ENCODE results near the gene SLC35C1. TPM values are rescaled to one million over a fixed set of nuclear protein-coding genes. Genes with fewer than 3 reads are reported as not detected.
"Not testable (repeated sequence)": the region's sequence is repeated elsewhere in the genome, so short reads cannot be mapped to it uniquely, and the experiment has no call there.

Gene SLC35C1
- total and polyA plus RNA-seq, 9 of the 15 experiments (the other 6 are each of a cell fraction or from before 2014, with no cell fraction given) = 0.65 to 13.1 (median 2.4) TPM

DNA sequence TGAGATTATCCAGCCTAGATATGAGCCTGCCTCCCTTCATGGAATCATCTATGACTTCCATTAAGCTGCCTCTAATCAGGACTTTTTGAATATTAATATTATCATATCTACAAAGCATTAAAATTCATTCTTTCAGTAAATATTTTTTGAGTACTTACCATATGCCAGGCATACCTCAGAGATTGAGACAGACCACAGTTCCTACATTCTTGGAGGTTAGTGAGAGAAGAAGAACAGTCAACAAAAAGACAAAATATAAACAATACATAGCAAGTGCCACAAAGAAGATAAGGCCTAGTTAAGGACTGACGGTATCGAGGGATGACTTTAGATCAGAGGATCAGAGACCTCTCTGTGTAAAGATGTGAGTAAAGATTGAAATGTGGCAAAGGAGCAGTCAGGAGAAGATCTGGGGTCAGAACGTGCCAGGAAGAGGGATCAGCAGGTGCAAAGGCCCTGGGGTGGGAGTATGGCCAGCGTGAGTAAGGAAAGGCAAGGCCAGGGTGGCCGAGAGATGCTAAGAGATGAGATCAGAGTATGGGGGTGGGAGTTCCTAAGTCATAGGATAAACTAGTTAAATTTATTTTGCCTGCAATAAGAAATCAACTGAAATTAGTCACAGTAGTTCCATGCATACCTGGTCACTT, 15.4 kb downstream of the SLC35C1 start:
- peaks cover 12 to 15% of the 10 kb centered on the region in 2 experiments for H3K4me1 ChIP-seq (replicated peaks in 1 of 2; ENCODE audit: control insufficient read depth in 2 of 2, insufficient read depth in 2 of 2, low read length in 2 of 2)
- H3K9ac ChIP-seq (ENCODE audit: insufficient read depth in 1 of 2, low read depth in 2 of 2, low read length in 2 of 2) = no peak overlapping the region
- in situ Hi-C loops (cut with MboI) = no loop called here
- ChIA-PET POLR2A (no interaction called here), CTCF (ENCODE audit: low intra/inter-chr PET ratio) (no interaction called here)
- H3K79me2 ChIP-seq (ENCODE audit: control insufficient read depth, insufficient read depth, low read length) = no peaks in the 10 kb centered on the region
- no peaks in the 10 kb centered on the region for H3K36me3 ChIP-seq (ENCODE audit: control insufficient read depth, insufficient read depth, low read length)
- no peak for ATAC-seq
- DNase-seq (ENCODE audit: extremely low read depth in 1 of 4, low spot score in 3 of 4) = no peak
- no peak for FAIRE-seq
- TF ChIP-seq BCOR (IDR thresholded peaks at IDR 0.05) = peak; percentile 76
- TF ChIP-seq, protein P1, sequence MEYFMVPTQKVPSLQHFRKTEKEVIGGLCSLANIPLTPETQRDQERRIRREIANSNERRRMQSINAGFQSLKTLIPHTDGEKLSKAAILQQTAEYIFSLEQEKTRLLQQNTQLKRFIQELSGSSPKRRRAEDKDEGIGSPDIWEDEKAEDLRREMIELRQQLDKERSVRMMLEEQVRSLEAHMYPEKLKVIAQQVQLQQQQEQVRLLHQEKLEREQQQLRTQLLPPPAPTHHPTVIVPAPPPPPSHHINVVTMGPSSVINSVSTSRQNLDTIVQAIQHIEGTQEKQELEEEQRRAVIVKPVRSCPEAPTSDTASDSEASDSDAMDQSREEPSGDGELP (CRISPR knock-in tag; IDR thresholded peaks at IDR 0.05; ENCODE audit: borderline replicate concordance) = no peak
- TF ChIP-seq KDM1A (IDR thresholded peaks at IDR 0.05) = peak; percentile 45 to 62; a peak in 2 of 4 replicates
- peak; percentile 64 for TF ChIP-seq RBM25 (IDR thresholded peaks at IDR 0.05; ENCODE audit: low read depth, low read length, severe bottlenecking)
- no peak overlapping the region for H3K4me2 ChIP-seq (ENCODE audit: insufficient read depth, low read length)
- no peak overlapping the region for H3K4me3 ChIP-seq
- WGBS (ENCODE audit: insufficient coverage, low coverage, missing lambda C conversion rate) = 55% methylated on average over 5 of the region's 5 CpGs
- H3K27me3 ChIP-seq (ENCODE audit: control insufficient read depth in 2 of 2, insufficient read depth in 2 of 2, low read length in 2 of 2) = no peaks in the 10 kb centered on the region
- H3K27ac ChIP-seq (ENCODE audit: extremely low read depth, low read depth, low read length) = no peak overlapping the region
- H3K9me3 ChIP-seq (replicated peaks; ENCODE audit: control insufficient read depth, insufficient read depth, low read depth, low read length) = no peaks in the 10 kb centered on the region
- no peak overlapping the region for H2AFZ ChIP-seq (ENCODE audit: low read depth, low read length)
- no TSS peak for BruUV-seq (replicated peaks)
- no peaks in the 10 kb centered on the region for H3K9me1 ChIP-seq (ENCODE audit: control insufficient read depth, insufficient read depth, low read length)
- no peaks in the 10 kb centered on the region for H4K20me1 ChIP-seq (replicated peaks; ENCODE audit: control insufficient read depth, insufficient read depth, low read length)
- intact Hi-C loops (cut with micrococcal nuclease) = no loop called here

DNA sequence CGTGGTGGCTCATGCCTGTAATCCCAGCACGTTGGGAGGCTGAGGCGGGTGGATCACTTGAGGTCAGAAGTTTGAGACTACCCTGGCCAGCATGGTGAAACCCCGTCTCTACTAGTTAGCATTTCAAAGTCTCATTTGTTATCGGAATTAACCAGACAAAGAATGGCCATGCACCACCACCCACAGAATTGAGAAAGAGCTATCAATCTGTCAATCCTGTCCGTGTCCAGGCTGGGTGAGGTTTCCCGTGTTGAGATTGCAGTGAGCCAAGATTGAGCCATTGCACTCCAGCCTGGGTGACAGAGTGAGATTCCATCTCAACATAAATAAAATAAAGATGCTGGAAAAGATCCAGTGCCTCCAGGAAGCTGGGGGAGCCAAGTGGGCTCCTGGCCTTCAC, 21.5 kb downstream of the SLC35C1 start:
- POLR2A ChIA-PET = interaction anchor here (1.0 kb wide), 1 partner anchor 18 kb away, joined by 3 read pairs; no protein-coding TSS in a partner anchor
- TF ChIP-seq TAL1 (IDR thresholded peaks at IDR 0.05) (peak; percentile 94), ETV5 (CRISPR knock-in tag; IDR thresholded peaks at IDR 0.05; ENCODE audit: low read depth) (peak; percentile 79; the same call in 1 of the 2 replicates), LCOR (CRISPR knock-in tag; IDR thresholded peaks at IDR 0.05) (peak; percentile 49; the same call in 1 of the 2 replicates), ZNF311 (CRISPR knock-in tag; IDR thresholded peaks at IDR 0.05) (0 out of 2 replicates have a peak, but pooled peaks have one; percentile 54), CEBPG (CRISPR knock-in tag; IDR thresholded peaks at IDR 0.05) (peak; percentile 72), CEBPG (tag; conservative IDR thresholded peaks at IDR 0.05 in 1 of 2, IDR thresholded peaks at IDR 0.05 in 1 of 2) (peak; percentile 80 to 93), TOE1 (IDR thresholded peaks at IDR 0.05; ENCODE audit: borderline replicate concordance) (peak; percentile 60; the same call in 1 of the 2 replicates), TEAD1 (CRISPR knock-in tag; IDR thresholded peaks at IDR 0.05) (peak; percentile 75 to 92)
- TF ChIP-seq, protein P2, sequence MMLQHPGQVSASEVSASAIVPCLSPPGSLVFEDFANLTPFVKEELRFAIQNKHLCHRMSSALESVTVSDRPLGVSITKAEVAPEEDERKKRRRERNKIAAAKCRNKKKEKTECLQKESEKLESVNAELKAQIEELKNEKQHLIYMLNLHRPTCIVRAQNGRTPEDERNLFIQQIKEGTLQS (IDR thresholded peaks at IDR 0.05) = peak; percentile 70
- TF ChIP-seq, protein P2 (CRISPR knock-in tag; conservative IDR thresholded peaks at IDR 0.05) = not testable (repeated sequence)
- not testable (repeated sequence) for TF ChIP-seq TOE1 (CRISPR knock-in tag; IDR thresholded peaks at IDR 0.05; ENCODE audit: borderline replicate concordance, low read depth)

More for the DNA sequence above, 21.5 kb downstream of the SLC35C1 start:
- H2AFZ ChIP-seq (ENCODE audit: low read depth, low read length); H3K4me3 ChIP-seq; H3K36me3 ChIP-seq (ENCODE audit: control insufficient read depth, insufficient read depth, low read length); H3K79me2 ChIP-seq (ENCODE audit: control insufficient read depth, insufficient read depth, low read length); CTCF ChIA-PET (ENCODE audit: low intra/inter-chr PET ratio); BruUV-seq (replicated peaks); H3K9me3 ChIP-seq (replicated peaks; ENCODE audit: control insufficient read depth, insufficient read depth, low read depth, low read length); H4K20me1 ChIP-seq (replicated peaks; ENCODE audit: control insufficient read depth, insufficient read depth, low read length); H3K27ac ChIP-seq (ENCODE audit: extremely low read depth, low read depth, low read length); H3K4me2 ChIP-seq (ENCODE audit: insufficient read depth, low read length); in situ Hi-C loops (cut with MboI); H3K9ac ChIP-seq (ENCODE audit: insufficient read depth in 1 of 2, low read depth in 2 of 2, low read length in 2 of 2); H3K9me1 ChIP-seq (ENCODE audit: control insufficient read depth, insufficient read depth, low read length): not testable (repeated sequence)
- Histone ChIP-seq H3K4me1 (replicated peaks in 1 of 2; ENCODE audit: control insufficient read depth in 2 of 2, insufficient read depth in 2 of 2, low read length in 2 of 2) (peaks cover 18 to 22% of the 10 kb centered on the region in 2 experiments), H3K27me3 (ENCODE audit: control insufficient read depth in 2 of 2, insufficient read depth in 2 of 2, low read length in 2 of 2) (peaks cover 0 to 16% of the 10 kb centered on the region in 2 experiments; a peak in 2 of 5 replicates)
- WGBS (ENCODE audit: insufficient coverage, low coverage, missing lambda C conversion rate) = 0% methylated on average over 7 of the region's 7 CpGs
- FAIRE-seq (peak; percentile 100), ATAC-seq (peak; percentile 80), DNase-seq (ENCODE audit: extremely low read depth in 1 of 4, low spot score in 3 of 4) (peak; percentile 67 to 85 (median 68))
- intact Hi-C loops (cut with micrococcal nuclease) = loop anchor here (1.0 kb wide), 1 partner anchor 8 kb away; no protein-coding TSS in a partner anchor

Measured in K562 (cell line).